ENCODE data around the gene MCCC2.
"Not testable (repeated sequence)": the region's sequence is repeated elsewhere in the genome, so short reads cannot be mapped to it uniquely, and the experiment has no call there.

The MCCC2 gene

DNA sequence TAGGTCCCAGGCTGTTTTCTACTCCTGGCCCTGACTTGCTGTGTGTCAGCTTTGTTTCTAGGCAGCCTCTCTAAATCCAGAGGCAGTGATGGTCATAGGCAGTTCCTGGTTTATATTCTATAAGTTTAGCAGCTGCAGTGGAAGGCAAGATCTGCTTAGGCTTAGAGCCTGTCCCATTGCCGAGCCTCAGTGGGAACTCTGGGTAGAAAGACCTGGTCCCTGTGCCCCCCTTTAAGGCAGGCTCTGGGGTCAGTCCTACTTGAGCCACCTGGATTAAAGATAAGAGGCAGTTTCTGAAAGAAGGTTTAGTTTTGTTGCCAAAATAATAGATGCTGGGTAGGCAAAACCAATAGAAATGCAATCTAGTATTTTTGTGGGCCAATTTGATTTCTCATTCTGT is 13.6 kb downstream of the MCCC2 start:
- no peak for DNase-seq

DNA sequence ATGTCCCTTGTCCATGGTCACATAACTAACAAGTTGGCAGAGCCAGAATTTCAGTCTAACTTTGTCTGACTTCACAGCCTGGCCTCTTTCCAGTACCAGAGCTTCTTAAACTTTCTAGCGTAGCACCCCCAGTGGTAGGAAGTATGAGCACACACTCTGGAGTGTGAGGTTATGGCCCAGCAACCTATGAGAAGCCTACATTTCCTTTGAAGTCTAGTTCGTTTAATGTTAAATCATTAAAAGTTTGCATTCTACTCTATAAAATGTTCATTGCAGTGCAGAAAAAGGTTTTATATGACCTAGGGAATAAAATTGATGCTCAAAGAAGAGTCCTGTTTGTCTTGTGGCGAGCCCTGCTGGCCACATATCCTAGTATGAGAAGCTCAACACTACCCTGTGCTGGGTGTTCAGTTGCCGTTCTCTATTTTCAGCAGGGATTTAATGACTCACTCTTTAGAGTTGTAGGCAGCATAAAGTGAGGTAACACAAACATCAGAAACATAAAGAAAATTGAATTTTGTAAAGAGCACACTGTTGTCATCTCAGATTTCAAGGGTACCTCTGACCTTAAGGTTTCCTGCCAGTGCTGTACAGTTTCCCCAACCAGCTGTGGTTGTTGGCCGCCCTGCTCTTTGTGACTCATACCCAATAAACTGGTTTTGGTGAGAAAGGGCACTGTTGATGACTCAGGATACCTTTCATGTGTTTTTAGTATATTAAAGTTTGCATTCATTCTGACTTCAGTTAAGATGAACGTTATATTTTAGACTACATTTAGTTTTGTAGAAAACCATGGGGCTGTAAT is 14.3 kb downstream of the MCCC2 start:
- DNase-seq, result peak; percentile 1 to 39

DNA sequence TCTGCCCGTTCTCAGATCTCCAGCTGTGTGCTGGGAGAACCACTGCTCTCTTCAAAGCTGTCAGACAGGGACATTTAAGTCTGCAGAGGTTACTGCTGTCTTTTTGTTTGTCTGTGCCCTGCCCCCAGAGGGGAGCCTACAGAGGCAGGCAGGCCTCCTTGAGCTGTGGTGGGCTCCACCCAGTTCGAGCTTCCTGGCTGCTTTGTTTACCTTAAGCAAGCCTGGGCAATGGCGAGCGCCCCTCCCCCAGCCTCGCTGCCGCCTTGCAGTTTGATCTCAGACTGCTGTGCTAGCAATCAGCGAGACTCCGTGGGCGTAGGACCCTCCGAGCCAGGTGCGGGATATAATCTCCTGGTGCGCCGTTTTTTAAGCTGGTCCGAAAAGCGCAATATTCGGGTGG is 22.8 kb downstream of the MCCC2 start:
- DNase-seq, result not testable (repeated sequence)

DNA sequence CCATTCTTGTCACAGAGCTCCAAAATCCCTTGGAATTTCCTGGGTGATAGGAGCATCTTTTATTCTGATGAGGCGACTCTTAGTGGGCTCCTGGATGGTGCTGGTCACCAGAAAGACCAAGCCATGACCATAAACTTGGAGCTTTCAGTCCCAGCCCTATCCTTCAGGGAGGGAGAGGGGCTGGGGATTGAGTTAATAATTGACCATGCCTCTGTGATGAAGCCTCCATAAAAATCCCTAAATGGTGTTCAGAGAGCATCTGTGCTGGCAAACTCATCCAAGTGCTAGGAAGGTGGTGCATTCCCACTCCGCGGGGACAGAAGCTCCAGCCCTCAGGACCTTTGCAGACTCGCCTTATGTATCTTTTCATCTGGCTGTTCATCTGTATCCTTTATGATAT is 28.7 kb downstream of the MCCC2 start:
- DNase-seq, result no peak

DNA sequence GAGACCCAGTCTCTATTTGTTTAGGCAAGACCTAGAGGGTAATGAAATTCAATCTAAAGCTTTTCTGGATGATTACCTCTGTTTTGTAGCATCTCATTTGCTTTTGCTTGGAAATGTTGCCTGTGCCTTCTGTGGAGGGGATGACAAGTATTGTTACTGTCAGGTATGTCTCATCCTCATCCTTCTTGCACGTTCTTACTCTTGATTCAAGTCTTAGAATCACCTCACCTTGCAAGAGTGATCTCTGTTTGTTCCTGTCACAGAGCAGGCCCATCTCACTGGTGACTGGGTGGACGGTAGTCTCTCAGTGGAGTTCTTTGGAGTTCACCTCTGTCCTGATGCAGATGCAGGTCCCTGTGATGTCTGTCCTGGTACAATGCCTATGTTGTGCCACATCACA is 33.5 kb downstream of the MCCC2 start:
- no peak for DNase-seq

DNA sequence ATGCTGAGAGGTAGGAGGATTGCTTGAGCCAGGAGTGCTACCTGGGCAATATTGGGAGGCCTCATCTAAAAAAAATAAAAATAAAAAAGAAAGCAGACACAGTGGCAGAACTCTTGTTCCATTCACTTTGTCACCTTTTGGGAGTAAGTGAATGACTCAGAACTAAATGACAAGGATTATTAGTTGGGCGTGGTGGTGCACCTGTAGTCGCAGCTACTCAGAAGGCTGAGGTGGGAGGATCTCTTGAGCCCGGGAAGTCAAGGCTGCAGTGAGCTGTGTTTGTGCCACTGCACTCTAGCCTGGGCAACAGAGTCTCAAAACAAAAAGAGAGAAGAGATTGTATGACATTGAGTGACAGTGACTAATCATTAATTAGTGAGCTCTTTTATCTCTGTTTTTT is 34.1 kb downstream of the MCCC2 start:
- DNase-seq, result no peak

DNA sequence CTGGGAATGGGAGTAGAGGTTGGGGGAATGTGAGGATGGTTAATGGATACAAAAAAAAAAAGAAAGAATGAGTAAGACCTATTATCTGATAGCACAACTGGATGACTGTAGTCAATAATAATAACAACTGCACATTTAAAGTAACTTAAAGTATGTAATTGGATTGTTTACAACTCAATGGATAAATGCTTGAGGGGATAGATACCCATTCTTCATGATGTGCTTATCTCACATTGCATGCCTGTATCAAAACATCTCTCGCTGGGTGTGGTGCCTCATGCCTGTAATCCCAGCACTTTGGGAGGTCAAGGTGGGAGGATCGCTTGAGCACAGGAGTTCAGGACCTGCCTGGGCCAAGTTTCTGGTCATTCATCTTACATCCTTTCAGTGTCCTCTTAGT is 34.6 kb downstream of the MCCC2 start:
- no peak for DNase-seq

DNA sequence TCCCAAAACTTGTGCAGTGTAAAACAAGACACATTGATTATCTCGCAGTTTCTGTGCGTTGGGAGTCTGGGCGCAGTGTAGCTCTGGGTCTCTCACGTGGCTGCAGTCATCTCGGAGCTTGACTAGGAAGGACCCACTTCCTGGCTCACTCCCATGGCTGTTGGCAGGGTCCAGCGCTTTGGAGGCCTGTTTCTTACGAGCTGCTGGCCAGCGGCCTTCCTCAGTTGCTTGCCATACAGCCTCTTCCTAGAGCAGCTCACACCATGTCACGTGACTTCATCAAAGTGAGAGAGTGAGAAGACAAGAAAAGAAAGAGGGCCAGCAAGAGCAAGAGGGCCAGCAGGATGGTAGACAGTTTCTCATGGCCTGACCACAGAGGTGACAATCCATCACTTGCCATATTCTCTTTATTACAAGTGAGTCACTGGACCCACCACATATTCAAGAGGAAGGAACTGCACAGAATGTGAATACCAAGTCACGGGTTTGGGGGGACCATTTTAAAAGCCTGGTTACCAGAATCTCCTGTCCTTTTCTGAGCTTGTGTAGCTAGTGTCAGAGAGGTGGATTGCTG is 36.2 kb downstream of the MCCC2 start:
- DNase-seq, result no peak

DNA sequence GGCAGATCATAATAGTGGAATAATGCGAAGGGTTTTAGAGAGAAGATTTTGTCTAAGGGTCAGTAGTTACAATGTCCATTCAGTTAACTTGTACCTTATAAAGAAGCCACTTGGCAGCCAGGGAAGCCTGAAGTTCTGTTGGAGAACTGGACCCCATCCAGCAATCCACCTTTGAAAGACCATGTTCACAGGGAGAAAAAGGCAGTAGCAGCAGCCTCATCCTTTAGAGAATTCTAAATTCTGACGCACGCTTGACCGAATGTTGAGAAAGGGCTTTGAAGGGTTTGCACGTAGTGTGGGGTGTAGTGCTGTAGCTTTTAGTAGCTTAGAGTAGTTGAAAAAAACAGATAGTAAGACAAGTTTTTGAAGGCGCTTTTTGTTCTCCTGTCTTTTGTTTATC is 42.8 kb downstream of the MCCC2 start:
- no peak for DNase-seq

DNA sequence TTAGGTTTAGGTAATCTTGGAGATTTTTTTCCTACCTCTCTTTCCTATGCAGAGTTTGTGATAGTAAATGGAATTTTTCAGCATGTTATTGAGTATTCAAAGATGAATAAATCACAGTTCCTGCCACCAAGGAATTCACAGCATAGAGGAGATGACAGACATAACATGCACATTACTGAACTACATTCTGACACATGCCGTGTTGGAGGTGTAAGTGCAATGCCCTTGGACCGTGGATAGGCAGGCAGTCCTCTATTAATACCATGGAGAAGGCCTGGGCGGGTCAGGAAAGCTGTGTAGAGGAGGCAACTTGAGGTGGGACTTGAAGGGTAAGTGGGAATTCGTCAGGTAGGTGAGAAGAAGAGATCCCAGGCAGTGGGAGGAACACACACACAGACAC is 43.9 kb downstream of the MCCC2 start:
- DNase-seq, result no peak

DNA sequence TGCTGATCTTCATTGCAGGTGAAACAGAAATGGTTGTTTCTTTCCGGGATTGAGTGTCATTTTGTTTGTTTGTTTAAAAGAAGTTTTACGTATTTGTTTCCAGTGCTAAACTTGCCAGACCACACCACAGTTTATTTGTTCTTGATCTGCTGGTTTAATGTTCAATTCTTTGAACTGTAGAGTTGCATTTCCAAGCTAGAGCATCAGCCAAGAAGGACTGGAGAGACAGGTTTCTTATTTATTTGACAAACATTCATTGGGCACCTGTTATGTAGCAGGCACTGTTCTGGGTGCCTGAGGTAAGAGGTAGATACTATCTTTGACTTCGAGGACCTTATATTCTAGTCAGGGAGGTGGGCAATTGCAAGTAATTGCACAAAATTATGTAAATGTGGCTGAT is 45.0 kb downstream of the MCCC2 start:
- no peak for DNase-seq

DNA sequence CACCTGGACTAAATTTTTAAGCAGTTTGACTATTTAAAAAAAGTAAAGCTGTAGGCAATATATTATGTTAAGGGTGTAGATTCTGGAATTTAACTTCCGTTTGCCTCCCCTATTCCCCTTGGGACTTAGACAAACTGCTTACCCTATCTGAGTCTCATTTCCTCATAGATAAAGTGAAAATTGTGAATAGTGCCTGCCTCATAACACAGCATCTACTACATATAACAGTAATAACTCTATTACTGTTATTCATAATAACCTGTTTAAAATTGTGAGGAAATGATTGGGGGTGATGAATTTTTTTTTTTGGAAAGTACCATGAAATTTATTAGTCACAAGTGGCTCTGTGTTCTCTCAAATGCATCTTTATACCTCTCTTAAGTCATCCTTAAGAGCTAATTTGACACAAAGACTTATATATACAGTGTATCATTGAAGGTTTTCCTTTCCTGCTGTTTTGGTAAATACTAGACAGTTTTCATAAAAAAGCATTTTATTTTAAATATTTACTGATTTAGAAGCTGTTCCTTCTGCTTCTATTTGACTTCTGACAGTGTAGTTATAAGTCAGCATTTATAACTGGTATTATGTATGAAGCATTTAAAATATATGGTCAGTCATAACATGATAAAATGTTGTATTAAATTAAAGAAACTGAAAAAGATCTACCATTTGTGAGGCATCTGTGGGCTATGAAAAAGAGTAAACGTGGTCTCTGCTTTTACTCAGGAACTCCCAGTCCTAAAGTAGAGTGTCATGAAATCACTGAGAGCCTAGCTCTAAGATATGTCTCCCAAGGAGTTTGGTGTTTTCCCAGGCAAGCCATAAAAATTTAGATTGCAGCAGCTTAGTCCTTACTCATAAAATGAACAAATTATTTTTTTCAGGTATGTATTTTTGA is 46.4 kb downstream of the MCCC2 start:
- no peak for DNase-seq

DNA sequence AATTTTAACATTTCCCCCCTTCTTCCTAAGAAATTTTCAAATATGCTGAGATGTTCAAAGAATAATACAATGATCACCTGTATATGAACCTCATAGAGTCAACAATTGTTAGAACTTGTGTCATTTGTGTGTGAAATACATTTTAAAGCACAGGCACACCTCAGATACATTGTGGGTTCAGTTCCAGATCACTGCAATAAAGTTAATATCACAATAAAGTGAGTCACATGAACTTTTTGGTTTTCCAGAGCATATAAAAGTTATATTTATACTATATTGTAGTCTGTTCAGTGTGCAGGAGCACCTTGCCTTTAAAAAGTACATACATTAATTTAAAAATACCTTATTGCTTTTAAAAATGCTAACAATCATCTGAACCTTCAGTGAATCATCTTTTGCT is 50.0 kb downstream of the MCCC2 start:
- no peak for DNase-seq

DNA sequence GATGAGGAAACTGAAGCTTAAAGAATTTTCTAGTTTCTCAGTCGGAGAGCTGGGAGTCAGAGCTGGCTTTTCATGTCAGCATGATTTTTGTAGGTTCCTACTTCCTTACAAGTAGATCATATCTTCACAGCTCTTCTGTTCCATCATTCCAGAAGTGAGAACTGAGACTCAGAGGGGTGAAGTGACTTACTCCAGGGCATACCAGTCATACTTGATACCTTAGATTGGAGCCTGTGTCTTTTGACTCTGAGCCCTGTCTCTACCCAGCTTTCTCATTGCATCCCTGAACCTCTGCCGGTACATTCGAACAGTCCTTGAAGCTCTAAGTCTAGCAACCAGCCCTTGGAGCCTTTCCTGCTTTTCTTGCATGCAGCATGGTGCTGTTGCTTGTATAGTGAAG is 53.3 kb downstream of the MCCC2 start:
- DNase-seq, result no peak

DNA sequence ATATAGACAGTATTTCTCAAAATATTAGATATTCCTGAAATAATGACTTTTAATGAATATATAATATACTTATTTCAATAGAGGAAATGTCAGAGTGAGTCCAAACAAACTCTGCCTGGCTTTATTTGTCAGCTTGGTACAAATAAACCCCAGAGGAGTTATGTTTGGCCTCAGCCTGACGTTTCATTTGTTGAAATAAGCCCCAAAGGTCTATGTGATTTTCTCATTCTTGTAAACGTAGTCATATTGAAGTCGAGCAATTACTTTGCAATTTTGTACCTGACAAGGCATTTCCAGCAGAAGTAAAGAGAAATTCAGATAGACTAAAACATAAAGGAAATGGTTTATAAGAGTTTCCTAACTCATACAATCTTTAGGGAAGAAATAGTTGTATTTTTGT is 57.9 kb downstream of the MCCC2 start:
- DNase-seq, result no peak

DNA sequence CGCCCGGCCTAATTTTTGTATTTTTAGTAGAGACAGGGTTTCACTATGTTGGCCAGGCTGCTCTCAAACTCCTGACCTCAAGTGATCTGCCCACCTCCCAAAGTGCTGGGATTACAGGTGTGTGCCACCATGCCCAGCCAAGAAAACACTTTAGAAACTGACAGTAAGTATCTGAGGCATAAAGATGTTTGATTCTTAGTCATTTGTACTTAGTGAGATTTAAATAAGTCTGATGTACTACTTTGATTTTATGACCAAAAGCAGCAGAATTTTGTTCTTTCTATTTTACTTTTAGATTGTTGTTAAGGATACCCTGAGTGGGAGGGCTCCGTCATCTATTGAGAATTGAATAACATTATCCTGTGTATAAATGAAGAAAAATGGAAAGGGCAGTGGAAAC is 63.8 kb downstream of the MCCC2 start:
- not testable (repeated sequence) for DNase-seq

DNA sequence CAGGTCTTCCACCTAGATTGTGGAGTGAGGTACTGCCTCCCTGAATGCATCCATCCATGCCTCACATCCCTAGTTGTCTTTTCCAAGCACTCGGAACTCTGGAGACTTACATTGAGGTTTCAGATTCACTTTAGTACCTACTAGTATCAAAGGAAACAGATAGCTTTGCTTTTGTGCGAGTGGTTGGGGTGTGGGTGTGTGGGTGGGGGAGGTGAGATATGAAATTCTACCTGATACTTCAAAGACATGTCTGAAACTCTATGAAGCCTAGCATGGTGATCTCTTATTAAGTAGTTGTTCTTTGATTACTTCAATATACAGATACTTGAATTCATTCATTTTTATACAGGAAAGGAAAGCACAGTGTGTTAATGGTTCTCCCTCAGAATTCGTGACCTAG is 64.4 kb downstream of the MCCC2 start:
- no peak for DNase-seq

DNA sequence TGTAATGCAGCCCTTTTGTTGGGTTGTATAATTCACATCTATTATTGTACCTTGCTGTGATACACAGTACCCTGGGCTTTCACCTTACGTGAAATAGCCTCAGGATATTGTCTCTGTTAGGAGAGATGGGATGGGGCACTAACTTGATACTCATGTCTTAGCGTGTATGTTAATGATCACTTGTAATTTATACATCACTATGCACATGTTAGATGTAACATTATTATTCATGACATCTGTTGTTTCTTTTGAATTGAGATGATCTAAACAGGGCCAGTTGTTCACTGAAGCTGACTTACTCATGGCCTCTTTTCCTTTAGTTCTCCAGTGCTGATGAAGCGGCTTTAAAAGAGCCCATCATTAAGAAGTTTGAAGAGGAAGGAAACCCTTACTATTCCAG is 65.2 kb downstream of the MCCC2 start:
- DNase-seq, result peak; percentile 35 to 83

DNA sequence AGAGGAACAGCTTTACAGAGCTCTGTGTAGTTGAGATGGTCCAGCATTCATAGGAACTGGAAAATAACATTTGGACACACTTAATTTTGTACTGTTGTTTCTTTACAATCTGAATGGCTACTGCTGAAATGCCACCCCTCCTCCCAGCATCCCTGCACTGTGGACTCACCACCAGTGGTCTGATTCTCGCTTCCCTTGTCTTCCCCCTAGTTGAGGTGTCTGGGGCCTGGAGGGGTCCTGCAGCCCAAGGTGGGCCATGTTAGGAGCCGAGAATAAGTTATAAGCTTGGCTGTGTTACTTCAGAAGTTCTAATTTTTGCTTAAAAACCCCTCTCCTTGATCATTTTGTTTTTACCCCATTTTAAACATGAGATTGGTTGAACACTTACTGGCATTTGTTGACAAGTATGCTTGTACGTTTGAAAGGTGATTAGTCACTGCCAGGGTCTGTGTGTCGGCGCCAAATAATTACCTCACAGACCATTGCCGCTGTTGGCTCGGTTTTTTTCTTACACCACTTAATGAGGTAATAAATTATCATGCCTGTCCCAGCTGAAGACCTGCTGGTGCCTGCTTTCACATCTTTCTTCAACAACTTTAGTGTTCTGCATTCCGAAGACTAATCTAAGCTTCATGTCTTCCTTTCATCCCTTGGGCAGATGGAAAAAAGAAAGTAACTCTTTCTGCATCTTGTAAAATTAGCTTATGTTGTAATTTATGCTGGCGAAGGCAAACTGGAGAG is 65.8 kb downstream of the MCCC2 start:
- DNase-seq, result peak in 1 of 2 experiments; percentile 24

DNA sequence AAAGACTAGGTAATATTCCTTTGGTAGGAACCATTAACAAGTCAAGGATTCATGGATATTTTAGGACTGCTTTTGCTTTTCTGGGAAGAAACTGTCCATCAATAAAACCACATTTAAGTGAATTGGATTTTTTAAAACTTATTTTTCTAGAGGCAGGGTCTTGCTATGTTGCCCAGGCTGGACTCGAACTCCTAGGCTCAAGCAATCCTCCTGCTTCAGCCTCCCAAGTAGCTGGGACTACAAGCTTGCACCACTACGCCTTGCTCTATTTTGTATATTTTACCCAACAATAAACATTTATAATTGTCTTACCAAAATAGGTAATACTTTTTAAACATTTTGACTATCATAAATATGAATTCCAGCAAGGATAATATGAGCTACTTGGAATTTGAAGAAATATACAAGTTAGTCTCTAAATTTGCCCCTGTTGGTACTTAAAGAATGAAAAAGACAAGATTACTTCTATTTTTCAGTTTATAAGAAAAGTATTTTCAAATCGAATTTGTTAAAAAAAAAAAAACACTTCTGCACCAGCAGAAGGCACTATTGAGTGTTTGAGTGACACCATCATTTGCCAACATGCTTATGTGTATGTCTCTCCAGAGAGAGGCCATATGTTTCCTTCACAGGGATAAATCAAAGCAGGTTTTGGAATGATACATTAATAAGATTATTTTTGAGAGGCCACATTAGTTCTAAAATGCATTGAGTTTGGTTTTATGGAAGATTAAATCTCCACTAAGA is 71.9 kb downstream of the MCCC2 start:
- DNase-seq, result peak; percentile 67 to 94

DNA sequence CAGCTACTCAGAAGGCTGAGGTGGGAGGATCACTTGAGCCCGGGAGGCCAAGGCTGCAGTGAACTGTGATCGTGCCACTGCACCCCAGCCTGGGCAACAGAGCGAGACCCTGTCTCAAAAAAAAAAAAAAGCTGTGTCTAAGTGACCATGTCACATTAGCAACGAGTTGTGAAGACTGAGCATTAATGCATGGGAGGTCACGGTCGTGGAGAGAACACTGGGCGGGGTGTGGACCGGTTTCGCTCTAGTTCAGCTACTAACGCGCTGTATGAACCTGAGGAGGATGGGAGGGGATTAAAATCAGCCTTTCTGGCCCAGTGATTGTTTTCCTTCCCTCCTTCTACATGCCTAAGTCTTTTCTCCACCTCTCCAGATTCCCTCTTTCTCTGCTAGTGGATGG is 75.2 kb downstream of the MCCC2 start:
- DNase-seq, result no peak

DNA sequence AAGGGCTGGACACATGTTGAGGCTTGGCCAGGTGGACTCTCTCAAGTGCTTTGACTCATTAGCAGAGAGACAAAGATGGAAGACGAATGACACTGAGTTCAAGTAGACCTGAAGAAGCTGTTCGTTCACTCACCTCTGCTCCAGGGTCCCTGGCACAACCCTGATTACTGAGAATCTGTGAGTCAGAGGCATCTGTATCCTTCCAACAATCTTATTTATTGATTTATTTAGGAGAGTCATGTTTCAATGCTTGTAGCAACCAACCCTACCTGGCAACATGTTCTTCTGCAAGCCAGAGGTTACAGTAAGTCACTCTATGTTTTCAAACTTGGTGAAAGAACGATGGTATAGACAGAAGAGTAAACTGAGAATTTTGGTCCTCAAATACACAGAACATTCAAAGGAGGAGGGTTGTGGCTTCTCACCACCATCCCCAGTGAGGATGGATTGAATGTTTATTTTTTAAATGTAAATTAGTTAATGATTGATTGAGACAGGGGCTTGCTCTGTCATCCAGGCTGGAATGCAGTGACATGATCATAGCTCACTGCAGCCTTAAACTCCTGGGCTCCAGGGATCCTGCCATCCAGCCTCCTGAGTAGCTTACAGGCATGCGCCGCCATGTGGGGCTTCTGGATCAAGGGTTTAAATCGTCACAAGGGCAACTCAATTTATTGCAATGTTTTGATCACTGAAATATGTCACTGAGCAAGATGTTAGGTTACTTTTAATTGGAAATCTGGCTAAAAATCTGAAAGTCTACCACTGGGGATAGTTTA is 76.2 kb downstream of the MCCC2 start:
- DNase-seq, result no peak
